Testis (tissue), 3 donors: ENCODE measurements around the gene METTL6. TPM values are rescaled to one million over a fixed set of nuclear protein-coding genes. Genes with fewer than 3 reads are reported as not detected.
"Not testable (repeated sequence)": the region's sequence is repeated elsewhere in the genome, so short reads cannot be mapped to it uniquely, and the experiment has no call there.

Experiments
- DNase-seq: peaks from one replicate; pipeline ENCODE4 v3.0.0-alpha.2; 2019
- H3K27ac ChIP-seq, 2 donors: fragments of 200-600 bp; sonication (generic); one replicate each; pipeline ENCODE4 v1.5.1; 2019
- H3K27me3 ChIP-seq: fragments of 200-600 bp; sonication (generic); one replicate; pipeline ENCODE4 v1.5.1; 2019
- H3K36me3 ChIP-seq: fragments of 200-600 bp; sonication (generic); one replicate; pipeline ENCODE4 v1.5.1; 2017; ENCODE audit warnings: low read depth; ENCODE audit errors: missing control alignments
- H3K4me1 ChIP-seq: fragments of 200-600 bp; sonication (generic); one replicate; pipeline ENCODE4 v1.5.1; 2019
- H3K4me3 ChIP-seq, 2 donors: fragments of 200-600 bp; sonication (generic); one replicate each; pipeline ENCODE4 v1.5.1; 2017 to 2019
- H3K9me3 ChIP-seq: fragments of 200-600 bp; sonication (generic); one replicate; pipeline ENCODE4 v1.5.1; 2017
- CTCF ChIP-seq, 3 experiments: fragments of 450-650 bp in 2 of 3; fragments of 200-600 bp in 1 of 3; sonication (generic) in 1 of 3; IDR thresholded peaks; one replicate each; pipeline ENCODE4 v1.5.1; 2016 to 2019; ENCODE audit warnings: antibody characterized with exemption in 3 of 3, mild to moderate bottlenecking in 2 of 3, moderate library complexity in 1 of 3
- POLR2A ChIP-seq: fragments of 450-650 bp; IDR thresholded peaks from one replicate; pipeline ENCODE4 v1.6.1; 2017; ENCODE audit warnings: antibody characterized with exemption, mild to moderate bottlenecking, moderate library complexity
- WGBS, 2 donors: methylation state at CpG; one replicate each; pipeline ENCODE4 v1.1.5; 2018; 5-methylcytosine and 5-hydroxymethylcytosine counted together
- intact Hi-C: fragments of 100-400 bp; cut with DNase I; formaldehyde crosslinking; loops from one replicate; pipeline ENCODE4 v1.15.1; 2023; ENCODE audit warnings: low total_unique reads
- polyA plus RNA-seq: library from polyadenylated mRNA; stranded (reverse); fragments of 350-450 nt; fragmentation: Illumina TruSeq; extraction: RNeasy Lipid Tissue Mini Kit (QIAGEN cat#74804); gene quantifications from one replicate; pipeline ENCODE4 v1.2.3, GENCODE V29; 2014; ENCODE audit warnings: low read depth, low replicate concordance; ENCODE audit not compliant: insufficient read depth
- total RNA-seq, 2 donors: library from RNA; depleted of rRNA; stranded (reverse); fragments of >200 nt; gene quantifications; one replicate each; pipeline ENCODE4 v1.2.3, GENCODE V29; 2016

The METTL6 gene
- total and polyA plus RNA-seq, 3 donors from 2014 or later: 42.9 to 49.4 (median 45.1) TPM

GRCh38 chr3:15385901-15386653 is 41.3 kb downstream of the METTL6 start:
- DNase-seq: peak; percentile 42
- H3K9me3 ChIP-seq: no peaks in the 10 kb centered on the region
- intact Hi-C loops: no loop called here
- WGBS, 2 donors: 78 to 82% methylated on average over 1 of the region's 1 CpG
- TF ChIP-seq POLR2A (no peak), CTCF (IDR thresholded peaks at IDR 0.05) (no peak)
- no peaks in the 10 kb centered on the region for H3K27me3 ChIP-seq
- H3K36me3 ChIP-seq: no peaks in the 10 kb centered on the region
- H3K27ac ChIP-seq: peak overlapping the region; percentile 68 to 78
- H3K4me1 ChIP-seq: peaks cover 45% of the 10 kb centered on the region
- H3K4me3 ChIP-seq: no peak overlapping the region

- WGBS, 2 donors: 41 to 52% methylated on average over 10 of the region's 10 CpGs
- DNase-seq, intact Hi-C loops, H3K4me3 ChIP-seq, H3K36me3 ChIP-seq, H3K9me3 ChIP-seq, H3K27me3 ChIP-seq: not testable (repeated sequence)
- peaks cover 45% of the 10 kb centered on the region for H3K4me1 ChIP-seq
- H3K27ac ChIP-seq: peak overlapping the region in 1 of 2 donors; percentile 78
These were observed 42.1 kb downstream of the METTL6 start for GRCh38 chr3:15385238-15385695.

GRCh38 chr3:15384510-15385237 is 42.7 kb downstream of the METTL6 start:
- no peaks in the 10 kb centered on the region for H3K9me3 ChIP-seq
- H3K4me3 ChIP-seq: no peak overlapping the region
- no peaks in the 10 kb centered on the region for H3K36me3 ChIP-seq
- DNase-seq: peak; percentile 49
- H3K27ac ChIP-seq: peak overlapping the region; percentile 21 to 78
- H3K4me1 ChIP-seq: peaks cover 45% of the 10 kb centered on the region
- H3K27me3 ChIP-seq: no peaks in the 10 kb centered on the region
- TF ChIP-seq CTCF (IDR thresholded peaks at IDR 0.05): no peak
- no peak for TF ChIP-seq POLR2A
- intact Hi-C loops: no loop called here
- WGBS, 2 donors: 74 to 76% methylated on average over 4 of the region's 4 CpGs

GRCh38 chr3:15382405-15382923 is 44.9 kb downstream of the METTL6 start:
- 72 to 74% methylated on average over 3 of the region's 3 CpGs for WGBS, 2 donors
- DNase-seq: peak; percentile 15
- Histone ChIP-seq H3K9me3 (no peaks in the 10 kb centered on the region), H3K27me3 (no peaks in the 10 kb centered on the region), H3K27ac (peak overlapping the region in 1 of 2 donors; percentile 12), H3K36me3 (no peaks in the 10 kb centered on the region), H3K4me1 (peaks cover 43% of the 10 kb centered on the region), H3K4me3 (no peak overlapping the region)
- intact Hi-C loops: no loop called here
- TF ChIP-seq POLR2A: no peak
- no peak for TF ChIP-seq CTCF (IDR thresholded peaks at IDR 0.05)
